B cell (primary cell): ENCODE results near the gene RNH1. TPM values are rescaled to one million over a fixed set of nuclear protein-coding genes. Genes with fewer than 3 reads are reported as not detected.

Experiments used
- ATAC-seq: fragments of 200-7000 bp; cut with Tn5 transposase; one replicate; pipeline ENCODE4 v1.10.0; 2021; ENCODE audit warnings: low read depth, mild to moderate bottlenecking, moderate number of reproducible peaks, moderate library complexity
- CTCF ChIA-PET: fragments of 350-600 bp; sonication (Branson Sonifier 250); formaldehyde crosslinking; loops from one replicate; lab custom pipeline; 2021; ENCODE audit warnings: antibody characterized with exemption, inconsistent platforms; lab: Charles Lee
- POLR2A ChIA-PET: fragments of 350-600 bp; sonication (Branson Sonifier 250); formaldehyde crosslinking; loops from one replicate; lab custom pipeline; 2021; ENCODE audit warnings: antibody characterized with exemption; lab: Charles Lee
- DNase-seq: peaks from one replicate; pipeline ENCODE4 v3.0.0; 2013
- H2AFZ ChIP-seq: 2 replicates; pipeline ENCODE4 v1.6.1; 2012; ENCODE audit warnings: mild to moderate bottlenecking, low read depth, low read length; ENCODE audit not compliant: insufficient read depth, poor library complexity, severe bottlenecking
- H3K27ac ChIP-seq, 2 donors: 1 replicate in 1 of 2; 2 replicates in 1 of 2; pipeline ENCODE4 v1.5.1; 2012 to 2013; ENCODE audit warnings: low read length in 2 of 2, mild to moderate bottlenecking in 2 of 2, moderate library complexity in 1 of 2
- H3K27me3 ChIP-seq, 4 experiments: fragments of 200-600 bp in 1 of 4; sonication (generic) in 1 of 4; replicated peaks in 1 of 4; 1 replicate in 2 of 4; 2 replicates in 2 of 4; pipeline versions ENCODE4 v1.6.1 to v1.7.0; 2013 to 2016; ENCODE audit warnings: low read length in 3 of 4, mild to moderate bottlenecking in 2 of 4, mixed read lengths in 1 of 4, moderate library complexity in 1 of 4; ENCODE audit not compliant: insufficient read depth in 4 of 4, control insufficient read depth in 3 of 4; ENCODE audit errors: control extremely low read depth in 1 of 4
- H3K36me3 ChIP-seq, 2 experiments: replicated peaks in 1 of 2; 1 replicate in 1 of 2; 2 replicates in 1 of 2; pipeline versions ENCODE4 v1.6.1 to v1.7.1; 2013; ENCODE audit warnings: low read length in 1 of 2; ENCODE audit not compliant: insufficient read depth in 2 of 2, control insufficient read depth in 1 of 2; ENCODE audit errors: control extremely low read depth in 1 of 2, extremely low read depth in 1 of 2
- H3K4me1 ChIP-seq, 2 donors: fragments of 200-600 bp in 1 of 2; sonication (generic) in 1 of 2; 1 replicate in 1 of 2; 2 replicates in 1 of 2; pipeline versions ENCODE4 v1.5.1 to v1.6.1; 2013 to 2017; ENCODE audit warnings: low read length in 2 of 2; ENCODE audit not compliant: control insufficient read depth in 2 of 2, insufficient read depth in 2 of 2
- H3K4me2 ChIP-seq: replicated peaks from 2 replicates; pipeline ENCODE3; 2012; ENCODE audit warnings: mild to moderate bottlenecking, low read depth, low read length; ENCODE audit not compliant: poor library complexity, severe bottlenecking
- H3K4me3 ChIP-seq, 5 experiments: fragments of 200-600 bp in 1 of 5; sonication (generic) in 1 of 5; 1 replicate in 3 of 5; 2 replicates in 2 of 5; pipeline versions ENCODE4 v1.5.1 to v1.7.0; 2011 to 2016; ENCODE audit warnings: low read length in 4 of 5, mild to moderate bottlenecking in 4 of 5, low read depth in 2 of 5, control low read depth in 1 of 5, moderate library complexity in 1 of 5; ENCODE audit not compliant: insufficient read depth in 1 of 5; ENCODE audit errors: control extremely low read depth in 1 of 5, extremely low read depth in 1 of 5
- H3K79me2 ChIP-seq: fragments of 200-600 bp; sonication (generic); one replicate; pipeline ENCODE4 v1.6.0; 2016; ENCODE audit warnings: low read length; ENCODE audit not compliant: control insufficient read depth, insufficient read depth
- H3K9ac ChIP-seq: fragments of 200-600 bp; sonication (generic); 2 replicates; pipeline ENCODE4 v1.6.1; 2017; ENCODE audit warnings: mild to moderate bottlenecking, low read length, moderate library complexity
- H3K9me3 ChIP-seq, 3 donors: one replicate each; pipeline versions ENCODE4 v1.6.1 to v1.7.1; 2013; ENCODE audit warnings: low read length in 2 of 3; ENCODE audit not compliant: control insufficient read depth in 2 of 3, insufficient read depth in 1 of 3; ENCODE audit errors: control extremely low read depth in 1 of 3
- H4K20me1 ChIP-seq: 2 replicates; pipeline ENCODE4 v1.6.0; 2012; ENCODE audit warnings: mild to moderate bottlenecking, low read length; ENCODE audit not compliant: insufficient read depth, control insufficient read depth, poor library complexity, severe bottlenecking
- H3K27ac Mint-ChIP-seq: one replicate; pipeline ENCODE4 v1.8.0; 2021; ENCODE audit warnings: mixed read lengths
- H3K27me3 Mint-ChIP-seq: one replicate; pipeline ENCODE4 v1.8.0; 2021; ENCODE audit warnings: mixed read lengths
- H3K4me1 Mint-ChIP-seq: one replicate; pipeline ENCODE4 v1.8.0; 2021; ENCODE audit warnings: mixed read lengths
- H3K4me3 Mint-ChIP-seq: one replicate; pipeline ENCODE4 v1.8.0; 2021; ENCODE audit warnings: mixed read lengths
- H3K9me3 Mint-ChIP-seq: one replicate; pipeline ENCODE4 v1.8.0; 2022; ENCODE audit warnings: mixed read lengths; ENCODE audit not compliant: insufficient read depth
- CTCF ChIP-seq: fragments of 200-600 bp; IDR thresholded peaks from one replicate; pipeline ENCODE4 v1.8.0; 2022; ENCODE audit warnings: antibody characterized with exemption, mild to moderate bottlenecking
- EZH2 ChIP-seq: IDR thresholded peaks from 2 replicates; pipeline ENCODE4 v1.6.1; 2012; ENCODE audit warnings: borderline replicate concordance, low read depth, mild to moderate bottlenecking, moderate library complexity, low read length; ENCODE audit not compliant: insufficient read depth, poor library complexity, severe bottlenecking
- WGBS: methylation state at CpG from one replicate; pipeline ENCODE4 v1.1.5; 2013; ENCODE audit warnings: missing lambda C conversion rate; ENCODE audit not compliant: insufficient coverage; 5-methylcytosine and 5-hydroxymethylcytosine counted together
- intact Hi-C: fragments of 100-400 bp; cut with micrococcal nuclease; formaldehyde crosslinking; loops from one replicate; pipeline ENCODE4 v1.10.0; 2022
- polyA plus RNA-seq: library from polyadenylated mRNA; depleted of rRNA; stranded (reverse); fragments of >200 nt; gene quantifications from 2 replicates; pipeline ENCODE4 v1.2.3, GENCODE V29; 2012
- total RNA-seq, 2 donors: library from RNA; stranded (reverse); fragments of 120-200 nt in 1 of 2; gene quantifications; 1 replicate in 1 of 2; 2 replicates in 1 of 2; pipeline versions ENCODE4 v1.2.3 to v1.2.4, GENCODE V29; 2013 to 2022

The RNH1 gene
- total and polyA plus RNA-seq, 2 donors (not counting 1 experiment from before 2014, with no cell fraction given) = 81.0 to 159 TPM

- Mint-ChIP-seq H3K27me3 (no peaks in the 10 kb centered on the region), H3K4me3 (no peak overlapping the region), H3K9me3 (peaks cover 3% of the 10 kb centered on the region), H3K27ac (no peak overlapping the region), H3K4me1 (peaks cover 9% of the 10 kb centered on the region)
- Histone ChIP-seq H3K9ac (no peak overlapping the region), H3K27ac (no peak overlapping the region), H3K27me3 (no peaks in the 10 kb centered on the region), H3K36me3 (no peaks in the 10 kb centered on the region), H3K4me3 (no peak overlapping the region), H3K4me1 (peaks cover 3 to 4% of the 10 kb centered on the region in 2 donors), H3K9me3 (peaks cover 0 to 22% (median 0%) of the 10 kb centered on the region in 3 donors), H2AFZ (no peak overlapping the region), H3K79me2 (no peaks in the 10 kb centered on the region), H4K20me1 (no peaks in the 10 kb centered on the region), H3K4me2 (no peak overlapping the region)
- TF ChIP-seq CTCF = no peak
- TF ChIP-seq EZH2 = no peak
- ChIA-PET CTCF (no interaction called here), POLR2A (no interaction called here)
- WGBS = 98% methylated on average over 33 of the region's 39 CpGs
- intact Hi-C loops = no loop called here
- no peak for DNase-seq
- ATAC-seq = no peak
These were observed 13.6 kb upstream of the RNH1 start for GRCh38 chr11:520428-521176.
